Stimulated activated CD4-positive, alpha-beta T cell treated with anti-CD3 and anti-CD28 coated beads, Interleukin-1b, Interleukin-23, amount 100 ng/mL, for 48 hours (primary cell): ENCODE data around the gene SNX5.

Experiments used
- DNase-seq: peaks from one replicate; pipeline ENCODE4 v3.0.0-alpha.2; 2020

The SNX5 gene

DNA sequence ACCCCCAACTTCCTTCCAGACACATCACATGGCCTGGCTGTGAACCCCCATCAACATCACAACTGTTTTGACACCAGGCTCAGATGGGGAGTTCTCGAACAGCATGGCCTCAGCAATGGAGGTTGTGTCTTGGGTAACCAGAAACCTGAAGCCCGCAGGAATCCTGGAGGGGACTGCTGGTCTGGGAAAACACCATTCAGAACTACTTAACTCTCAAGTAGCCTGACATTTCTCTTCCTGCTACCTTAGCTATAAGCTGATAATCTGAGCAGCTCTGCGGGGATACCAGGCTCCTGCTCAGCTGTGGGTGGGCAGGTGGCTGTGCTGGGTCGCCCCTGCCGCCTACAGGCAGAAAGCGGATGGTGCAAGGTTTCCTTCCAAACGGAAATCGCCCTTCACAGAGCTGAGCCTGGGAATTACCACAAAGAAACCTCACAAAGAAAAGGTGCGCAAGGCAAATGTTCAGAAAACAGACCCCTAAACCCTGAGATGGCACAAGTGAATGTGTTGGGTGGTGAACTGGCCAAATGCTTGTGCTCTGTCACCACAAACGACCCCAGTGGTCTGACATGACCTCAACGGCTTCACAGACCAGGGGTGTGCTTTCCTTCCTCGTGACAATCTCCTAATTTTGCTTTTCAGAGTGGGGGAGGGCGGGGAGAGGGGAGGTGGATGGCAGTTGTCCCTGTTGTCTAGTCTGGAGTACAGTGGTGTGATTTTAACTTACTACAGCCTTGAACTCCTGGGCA lies 29.5 kb downstream of the SNX5 start:
- peak; percentile 50 for DNase-seq

DNA sequence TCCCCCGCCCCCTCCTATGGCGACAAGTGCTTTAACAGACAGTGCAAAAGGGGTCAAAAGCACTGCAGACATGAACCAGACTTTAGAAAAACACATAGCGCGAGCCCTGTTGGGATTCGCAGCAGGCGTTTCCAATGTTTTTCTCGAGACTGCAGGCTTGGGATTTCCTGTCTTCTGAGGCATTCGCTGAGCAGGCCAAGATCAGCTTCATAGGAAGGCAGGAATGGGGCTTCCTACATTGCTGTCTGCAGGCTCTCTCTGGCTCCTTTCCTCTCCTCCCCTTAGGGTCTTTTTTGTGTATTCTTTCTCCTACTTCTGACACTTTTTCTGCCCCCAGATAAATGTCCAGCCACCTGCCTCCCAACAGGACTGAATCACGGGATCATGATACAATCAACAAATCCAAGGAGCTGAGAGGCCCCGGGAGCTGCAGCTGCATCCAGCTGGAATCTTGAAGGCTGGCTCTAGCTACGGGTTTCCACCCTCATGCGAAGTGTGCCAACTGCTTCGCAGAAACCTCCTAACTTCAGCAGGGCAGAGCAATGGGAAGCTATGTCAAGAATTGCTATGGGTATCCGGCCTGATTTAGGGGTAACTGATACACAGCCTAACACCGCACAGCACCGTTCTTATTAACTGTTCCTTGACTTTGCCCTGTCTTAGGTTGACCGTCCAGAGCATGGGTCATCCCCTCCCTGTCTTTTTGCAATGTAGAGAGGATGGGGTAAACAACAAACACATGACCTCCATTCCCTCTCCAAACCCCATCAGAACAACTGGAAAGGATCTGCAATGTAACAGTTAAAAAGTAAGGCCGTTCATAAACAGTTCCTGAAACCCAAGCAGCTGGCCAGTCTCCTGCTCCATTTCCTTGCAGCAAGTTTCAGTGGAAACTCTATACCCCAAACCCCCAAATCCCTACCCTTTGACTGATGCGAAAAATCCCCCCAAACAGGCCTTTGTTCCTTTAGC lies 31.5 kb downstream of the SNX5 start:
- no peak for DNase-seq

DNA sequence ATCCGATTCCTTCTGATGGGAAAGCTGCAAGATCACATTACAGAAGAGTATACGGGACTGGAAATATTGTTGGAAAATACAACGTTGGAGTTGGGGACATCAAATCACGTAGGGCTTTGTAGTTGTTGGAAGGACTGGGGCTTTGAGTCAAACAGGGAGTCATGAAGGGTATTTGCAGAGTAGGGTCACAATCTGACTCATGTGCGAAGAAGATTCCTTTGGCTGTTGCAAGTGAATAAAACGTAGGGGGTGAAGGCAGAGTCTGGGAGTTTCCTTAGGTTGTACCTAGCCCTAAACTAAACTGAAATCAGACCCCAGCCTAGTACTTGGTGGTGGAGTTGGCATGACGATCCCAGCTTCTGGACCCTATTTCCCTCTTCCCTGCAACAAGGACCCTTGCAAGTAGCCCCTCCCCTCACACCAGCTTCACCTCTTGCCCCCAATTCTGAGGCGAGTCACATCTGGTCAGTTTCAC lies 32.3 kb downstream of the SNX5 start:
- no peak for DNase-seq

DNA sequence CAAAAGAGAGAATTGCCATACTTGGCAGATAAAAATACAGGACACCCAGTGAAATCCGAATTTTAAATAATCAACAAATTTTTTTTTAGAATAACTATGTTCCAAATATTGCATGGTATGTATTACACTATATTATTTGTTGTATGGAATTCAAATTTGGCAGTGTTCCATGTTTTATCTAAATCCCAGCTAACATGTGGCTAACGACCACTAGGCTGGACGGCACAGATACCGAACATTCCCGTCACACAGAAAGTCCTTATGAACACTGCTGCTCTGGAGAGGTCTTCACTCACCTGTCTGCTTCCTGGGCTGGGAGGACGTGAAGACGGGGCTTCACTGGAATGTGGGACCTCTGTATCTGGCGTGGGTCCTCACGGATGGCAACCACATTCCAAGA lies 32.8 kb downstream of the SNX5 start:
- no peak for DNase-seq

DNA sequence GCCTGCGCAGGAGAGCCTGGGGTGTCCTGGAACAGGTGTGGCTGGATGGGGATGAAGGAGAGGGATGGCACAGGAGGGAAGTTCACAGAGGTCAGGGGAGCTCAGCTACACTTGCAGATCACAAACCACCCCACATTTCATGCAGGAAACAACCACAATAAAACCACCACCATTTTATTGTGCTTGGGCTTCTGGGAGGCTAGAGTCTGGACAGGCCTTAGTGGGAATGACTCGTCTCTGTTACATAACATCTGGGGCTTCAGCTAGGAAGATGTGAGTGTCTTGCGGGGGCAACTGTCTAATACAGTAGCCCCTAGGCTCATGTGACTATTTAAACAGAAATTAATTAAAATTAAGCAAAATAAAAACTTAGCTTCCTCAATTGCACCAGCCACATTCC lies 33.4 kb downstream of the SNX5 start:
- no peak for DNase-seq

DNA sequence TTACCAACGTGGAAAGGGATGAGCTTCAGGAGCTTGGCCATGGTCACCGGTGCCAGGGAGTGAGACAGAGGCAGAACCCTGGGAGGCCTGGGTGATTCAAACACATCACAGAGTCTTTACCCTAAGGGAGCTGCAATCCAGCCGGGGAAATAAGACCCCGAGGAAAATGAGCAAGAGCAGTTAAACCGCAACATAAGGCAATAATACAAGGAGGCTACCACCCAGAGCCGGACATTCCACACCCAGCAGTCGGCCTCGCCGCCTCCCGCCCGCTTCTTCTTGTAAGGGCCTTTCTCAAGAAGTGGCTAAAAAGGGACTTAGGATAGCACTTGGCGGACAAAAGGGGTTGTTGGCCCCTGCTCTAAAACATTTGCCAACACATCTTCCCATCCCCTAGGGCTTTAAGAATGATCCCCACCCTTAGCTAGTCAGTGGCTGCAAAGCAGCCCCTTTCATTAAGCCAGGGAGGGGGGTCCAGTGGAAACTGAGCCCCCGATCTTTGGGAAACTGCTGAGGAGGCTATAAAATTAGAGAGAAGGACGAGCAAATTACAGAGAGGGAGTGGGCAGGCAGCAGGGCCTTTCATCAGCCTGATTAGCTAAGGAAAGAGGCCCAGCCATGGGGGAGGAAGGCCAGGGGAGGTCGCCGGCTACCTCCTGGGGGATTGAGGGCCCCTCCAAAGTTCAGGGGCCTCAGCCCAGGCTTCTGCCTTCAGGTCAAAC lies 34.3 kb downstream of the SNX5 start:
- no peak for DNase-seq

DNA sequence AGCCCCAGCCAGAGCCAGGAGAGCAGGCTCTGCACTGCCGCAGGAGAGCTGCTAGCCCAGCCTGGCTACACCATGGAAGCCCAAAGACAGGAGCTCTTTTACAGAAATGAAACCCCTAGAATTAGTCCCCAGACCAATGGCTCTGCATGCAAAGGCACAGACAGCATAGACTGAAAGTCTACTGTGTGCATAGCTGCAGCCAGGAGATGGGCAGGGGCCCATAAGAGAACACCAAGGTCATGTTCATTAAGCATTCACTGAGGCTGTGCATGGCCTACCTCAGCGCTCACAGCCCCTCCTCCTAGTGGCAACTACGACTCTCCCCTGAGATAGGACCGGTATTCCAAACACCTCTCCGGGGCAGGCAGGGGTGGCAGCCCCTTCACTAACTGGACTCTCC lies 34.9 kb downstream of the SNX5 start:
- DNase-seq, result no peak

DNA sequence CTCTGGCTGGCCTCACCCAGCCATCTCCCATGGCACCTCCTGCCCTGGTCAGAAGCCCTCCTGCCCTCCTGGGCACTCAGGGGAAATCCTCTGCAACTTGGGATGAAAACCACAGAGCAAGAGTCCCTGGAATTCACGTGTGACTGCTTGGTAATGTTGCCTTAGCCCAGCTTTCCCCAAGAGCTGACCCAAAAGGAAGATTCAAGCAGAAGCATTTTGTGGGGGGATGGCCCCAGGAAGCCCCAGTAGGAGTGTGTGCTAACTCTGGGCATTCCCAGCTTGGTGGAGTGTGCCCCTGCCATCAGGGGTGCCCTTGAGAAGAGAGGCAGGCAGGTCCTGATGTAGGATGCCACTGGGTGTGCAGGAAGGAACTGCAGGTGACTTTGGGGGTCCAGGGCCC lies 35.5 kb downstream of the SNX5 start:
- DNase-seq, result no peak

DNA sequence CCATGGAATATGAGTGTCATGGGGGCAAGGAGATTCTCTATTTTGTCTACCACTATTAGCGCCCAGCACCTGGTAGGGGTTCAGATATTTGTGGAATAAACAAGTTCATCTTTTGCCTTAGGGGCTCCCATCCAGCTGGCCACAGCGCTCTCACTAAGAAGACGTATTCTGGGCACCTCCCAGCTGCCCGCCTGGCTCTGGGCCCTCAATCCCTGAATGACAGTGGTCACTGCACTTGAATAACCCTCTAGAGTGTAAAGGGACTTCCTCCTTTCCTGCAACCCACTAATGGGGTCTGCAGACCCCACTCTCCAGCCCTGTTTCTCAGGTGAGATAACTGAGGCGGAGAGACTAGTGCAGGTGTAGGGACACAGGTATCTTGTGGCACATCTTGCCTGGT lies 36.2 kb downstream of the SNX5 start:
- no peak for DNase-seq

DNA sequence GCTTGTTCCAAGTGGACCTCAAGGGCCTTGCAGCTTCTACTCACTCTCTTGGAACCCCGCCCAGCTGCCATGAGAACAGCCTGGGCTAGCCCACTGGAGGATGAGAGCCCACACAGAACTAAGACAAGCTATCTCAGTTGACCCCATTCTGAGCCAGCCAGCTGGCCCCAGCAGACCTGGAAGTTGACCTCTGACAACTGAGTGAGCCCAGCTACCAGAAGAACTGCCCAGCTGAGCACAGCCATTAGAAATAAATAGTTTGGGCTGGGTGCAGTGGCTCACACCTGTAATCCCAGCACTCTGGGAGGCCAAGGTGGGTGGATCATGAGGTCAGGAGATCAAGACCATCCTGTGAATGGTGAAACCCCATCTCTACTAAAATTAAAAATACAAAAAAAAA lies 37.1 kb downstream of the SNX5 start:
- no peak for DNase-seq

DNA sequence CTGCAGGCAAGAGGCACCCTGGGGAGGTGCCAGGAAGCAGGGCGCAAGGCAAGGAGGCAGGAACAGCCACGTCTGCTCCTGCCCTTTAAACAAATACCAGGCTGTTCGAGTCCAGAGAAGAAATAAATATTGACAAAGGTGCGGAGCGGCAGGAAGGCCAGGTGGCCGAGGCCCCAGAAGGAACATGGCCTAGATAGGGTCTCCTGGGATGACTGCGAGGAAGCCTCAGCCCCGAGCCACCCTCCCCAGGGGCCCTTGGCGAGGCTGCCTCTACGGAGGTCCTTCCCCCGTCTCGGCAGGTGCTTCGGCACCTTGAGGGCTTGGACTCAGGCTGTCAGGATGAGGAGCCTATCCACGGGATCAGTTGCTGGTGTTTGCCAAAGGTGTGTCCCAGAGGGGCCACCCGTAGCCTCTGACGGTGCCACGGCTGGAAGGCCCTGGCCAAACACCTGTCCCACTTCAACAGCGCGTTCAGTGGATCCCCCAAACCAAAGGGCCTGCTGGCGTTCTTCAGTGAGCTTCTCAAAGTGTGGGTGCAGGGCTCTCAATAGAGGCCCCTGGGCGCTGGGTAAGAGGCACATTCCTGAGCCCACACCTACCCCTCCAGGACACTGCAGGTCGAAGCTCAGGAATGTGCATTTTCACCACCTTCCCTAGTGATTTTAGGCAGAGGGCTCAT lies 39.8 kb downstream of the SNX5 start:
- DNase-seq, result no peak

DNA sequence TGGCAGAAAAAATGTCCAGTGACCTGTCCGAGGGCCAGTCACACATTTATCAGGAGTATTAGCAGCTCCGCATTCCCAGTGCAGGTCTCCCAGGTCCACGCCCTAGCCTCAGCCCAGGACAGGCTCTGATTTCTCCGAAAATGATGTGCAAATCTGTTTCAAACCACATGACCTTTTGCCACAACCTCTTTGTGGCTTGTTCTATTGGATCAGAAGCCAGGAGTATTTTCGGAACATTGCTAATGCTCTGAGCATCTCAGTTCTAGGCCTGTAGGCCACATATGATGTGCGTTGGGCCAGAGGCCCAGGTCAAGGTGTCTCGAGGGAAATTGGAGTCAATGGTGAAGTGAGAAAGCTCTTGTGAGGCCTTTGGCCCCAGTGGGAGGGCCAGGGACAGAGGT lies 40.4 kb downstream of the SNX5 start:
- no peak for DNase-seq

DNA sequence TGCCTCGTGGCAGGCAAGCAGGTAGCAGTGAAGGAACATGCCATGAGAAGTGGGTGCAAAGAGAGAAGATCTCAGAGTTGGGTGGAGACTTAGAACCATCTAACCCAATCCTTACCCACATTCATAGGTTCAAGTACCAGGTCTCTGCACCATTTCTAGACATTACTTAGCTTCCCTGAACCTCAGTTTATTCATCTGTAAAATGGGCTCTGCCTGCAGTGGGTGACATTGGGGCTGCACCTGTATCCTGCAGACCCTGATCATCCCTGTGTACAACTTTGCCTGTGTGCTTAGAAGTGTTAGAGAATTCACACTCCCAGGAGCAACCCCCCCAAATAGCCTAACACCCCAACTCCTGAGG lies 42.7 kb downstream of the SNX5 start:
- no peak for DNase-seq

DNA sequence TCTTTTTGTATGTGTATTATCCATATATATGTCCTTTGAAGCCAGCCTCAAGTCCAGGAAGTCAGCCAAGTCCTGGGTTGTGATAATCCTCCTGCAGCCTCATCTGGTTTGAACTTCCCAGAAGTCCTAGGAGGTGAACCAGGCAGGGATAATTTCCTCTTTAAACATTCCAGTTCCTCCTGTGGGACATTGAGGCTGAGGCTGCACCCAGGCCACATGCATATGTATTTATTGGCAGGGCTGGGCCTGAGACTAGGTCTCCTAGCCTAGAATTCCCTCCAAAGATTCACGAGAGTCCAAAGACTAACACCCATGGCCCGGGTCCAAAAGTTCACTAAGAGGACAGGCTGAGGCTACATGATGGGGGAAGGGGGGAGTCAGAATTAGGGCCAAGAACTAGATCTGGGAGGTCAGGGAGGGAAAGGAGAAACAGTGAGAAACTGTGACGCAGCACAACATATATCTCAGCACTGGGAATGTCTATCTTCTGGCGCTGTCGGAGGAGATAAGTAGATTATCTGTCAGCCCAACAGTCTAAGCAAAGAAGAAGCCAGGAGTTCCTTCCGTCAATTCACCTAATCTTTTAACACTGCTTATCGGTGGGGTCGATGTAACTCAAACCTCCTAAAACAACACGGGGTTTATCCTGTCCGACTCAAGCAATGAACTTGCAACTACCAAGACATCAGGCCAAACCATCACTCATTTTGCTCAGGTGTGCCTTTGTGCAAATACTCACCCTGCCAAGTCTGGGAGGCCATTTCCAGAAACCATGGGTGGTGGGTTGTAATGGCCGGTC lies 43.3 kb downstream of the SNX5 start:
- no peak for DNase-seq

DNA sequence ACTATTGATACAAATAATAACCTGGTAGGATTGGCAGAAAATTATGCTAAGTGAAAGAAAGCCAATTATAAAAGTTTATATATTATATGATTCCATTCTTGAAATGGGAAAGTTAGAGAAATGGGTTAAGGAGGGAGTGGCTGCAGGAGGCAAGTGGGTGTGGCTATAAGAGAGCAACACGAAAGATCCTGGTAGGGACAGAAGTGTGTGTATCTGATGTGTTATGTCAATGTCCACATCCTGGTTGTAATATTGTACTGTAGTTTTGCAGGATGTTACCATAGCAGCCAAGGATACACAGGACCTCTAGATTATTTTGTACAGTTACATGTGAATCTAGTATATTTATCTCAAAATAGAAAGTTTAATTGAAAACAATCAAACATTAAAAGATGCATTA lies 46.8 kb downstream of the SNX5 start:
- DNase-seq, result no peak

DNA sequence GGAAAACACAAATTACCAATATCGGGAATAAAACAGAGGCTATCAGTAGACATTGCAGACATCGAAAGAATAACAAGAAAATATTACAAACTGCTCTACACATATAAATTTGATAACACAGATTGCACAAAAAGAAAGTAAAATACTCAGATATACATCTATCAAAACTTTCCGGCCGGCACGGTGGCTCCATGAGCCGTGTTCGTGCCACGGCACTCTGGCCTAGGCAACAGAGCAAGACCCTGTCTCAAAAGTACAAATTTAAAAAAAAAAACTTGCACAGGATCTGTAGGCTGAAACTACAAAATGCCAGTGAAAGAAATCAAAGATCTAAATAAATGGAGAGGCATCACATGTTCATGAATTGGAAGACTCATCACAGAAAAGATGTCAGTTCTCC lies 49.4 kb downstream of the SNX5 start:
- DNase-seq, result no peak

DNA sequence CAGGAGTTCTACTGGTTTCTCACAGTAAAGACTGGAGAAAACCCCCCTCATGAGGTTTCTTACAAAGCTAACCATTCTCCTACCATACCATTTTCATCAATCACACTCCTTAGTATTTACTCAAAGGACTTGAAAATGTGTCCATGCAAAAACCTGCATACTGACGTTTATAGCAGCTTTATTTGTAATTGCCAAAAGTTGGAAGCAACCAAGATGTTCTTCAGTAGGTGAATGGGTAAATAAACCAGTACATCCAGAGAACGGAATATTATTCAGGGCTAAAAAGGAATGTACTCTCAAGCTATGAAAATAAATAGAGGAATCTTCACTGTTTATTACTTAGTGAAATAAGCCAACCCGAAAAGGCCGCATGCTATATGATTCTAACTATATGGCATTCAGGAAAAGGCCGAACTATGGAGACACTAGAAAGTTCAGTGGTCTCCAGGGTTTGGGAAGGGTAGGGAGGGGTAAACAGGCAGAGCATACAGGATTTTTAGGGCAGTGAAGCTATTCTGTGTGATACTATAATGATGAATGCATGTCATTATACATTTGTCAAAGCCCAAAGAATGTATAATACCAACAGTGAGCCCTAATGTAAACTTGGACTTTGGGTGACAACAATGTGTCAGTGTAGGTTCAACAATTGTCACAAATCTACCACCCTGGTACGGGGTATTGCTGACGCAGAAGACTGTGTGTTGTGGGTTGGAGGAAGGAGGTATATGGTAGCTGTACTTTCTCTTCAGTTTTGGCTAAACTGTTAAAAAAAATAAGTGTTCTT lies 50.6 kb downstream of the SNX5 start:
- no peak for DNase-seq

DNA sequence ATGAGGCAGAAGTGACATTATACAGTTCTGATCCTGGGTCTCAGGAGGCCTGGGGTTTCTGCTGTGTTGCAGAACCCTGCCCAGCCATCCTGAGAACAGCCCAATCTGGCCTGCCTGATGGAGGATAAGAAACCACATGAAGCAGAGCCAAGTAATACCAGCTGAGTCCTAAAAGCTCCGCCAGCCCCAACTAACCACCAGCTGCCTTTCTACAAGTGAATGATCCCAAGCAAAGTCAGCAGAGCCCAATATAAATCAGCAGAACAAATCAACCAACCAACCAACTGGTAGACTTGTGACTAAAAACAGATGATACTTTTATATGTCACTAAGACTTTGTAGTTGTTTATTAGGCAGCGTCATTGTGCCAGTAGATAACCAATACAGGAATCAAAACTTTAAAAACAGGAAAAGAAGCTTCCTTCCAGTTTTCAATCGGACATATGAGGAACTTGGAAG lies 52.1 kb downstream of the SNX5 start:
- DNase-seq, result no peak

DNA sequence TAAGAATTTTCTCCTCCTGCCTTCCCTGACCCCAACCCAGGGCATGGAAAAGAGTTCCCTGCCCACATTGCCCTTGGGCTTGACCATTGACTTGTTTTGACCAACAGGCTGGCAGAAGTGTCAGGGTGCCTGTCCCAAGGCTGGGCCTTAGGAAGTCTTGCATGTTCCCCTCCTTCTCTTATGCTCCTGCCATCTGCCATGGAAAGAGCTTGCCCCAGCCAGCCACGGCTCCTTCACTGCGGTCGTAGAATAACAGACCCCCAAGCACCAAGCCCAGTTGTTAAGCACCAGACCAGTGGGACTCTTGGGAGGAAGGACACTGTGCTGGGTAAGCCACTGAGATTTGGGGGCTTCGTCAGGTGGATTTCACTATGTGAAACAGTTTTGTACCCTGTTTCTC lies 53.6 kb downstream of the SNX5 start:
- DNase-seq, result no peak

DNA sequence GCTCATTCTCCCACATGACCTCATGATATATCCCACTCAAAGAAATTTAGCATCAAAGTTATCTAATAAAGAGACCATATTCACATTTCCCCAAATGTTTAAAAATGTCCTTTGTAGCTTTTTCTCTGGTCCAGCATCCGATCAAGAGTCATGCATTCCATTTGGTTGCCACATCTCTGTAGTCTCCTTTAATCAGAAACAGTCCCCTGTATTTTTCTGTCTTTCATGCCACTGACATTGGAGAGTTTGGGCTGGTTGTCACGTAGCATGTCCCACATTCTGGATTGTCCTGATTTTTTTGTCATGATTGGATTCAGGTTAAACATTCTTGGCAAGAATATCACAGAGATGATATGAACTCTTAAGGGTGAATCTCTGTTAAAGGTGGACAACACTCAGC lies 55.7 kb downstream of the SNX5 start:
- no peak for DNase-seq

DNA sequence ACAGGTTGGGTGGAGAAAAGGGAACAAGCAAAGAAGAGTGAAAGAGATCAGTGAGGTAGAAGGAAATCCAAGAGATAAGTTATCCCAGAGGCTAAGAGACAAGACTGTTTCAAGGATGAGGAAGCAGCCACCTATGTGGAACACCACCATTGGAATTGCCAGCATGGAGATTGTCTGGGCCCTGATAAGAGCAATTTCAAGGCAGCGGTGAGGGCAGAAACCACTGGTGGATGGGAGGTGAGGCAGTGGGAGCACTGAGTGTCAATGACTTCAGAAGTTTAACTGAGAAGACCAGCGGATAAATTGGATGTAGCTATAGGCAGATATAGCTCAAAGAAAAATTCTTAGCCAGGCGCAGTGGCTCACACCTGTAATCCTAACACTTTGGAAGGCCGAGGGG lies 56.7 kb downstream of the SNX5 start:
- no peak for DNase-seq
